Erythroblast (primary cell): ENCODE results near the gene CLTRN.

Experiments used
- GATA1 ChIP-seq: IDR thresholded peaks from 2 replicates; pipeline ENCODE4 v1.6.1; 2011; ENCODE audit warnings: low read depth, mild to moderate bottlenecking, control low read depth, low read length, moderate library complexity
- POLR2A ChIP-seq: IDR thresholded peaks from 2 replicates; pipeline ENCODE4 v1.6.1; 2011; ENCODE audit warnings: mild to moderate bottlenecking, low read length

- no peak for TF ChIP-seq POLR2A
- no peak for TF ChIP-seq GATA1
These were observed 63.9 kb downstream of the CLTRN start, which contains the start of gene ACE2 for GRCh38 chrX:15600745-15601144.
